Mucosa of descending colon (tissue), 3 donors: ENCODE data around the gene PKIB. TPM values are rescaled to one million over a fixed set of nuclear protein-coding genes. Genes with fewer than 3 reads are reported as not detected.

Source experiments
- ATAC-seq: fragments of 200-7000 bp; cut with Tn5 transposase; one replicate; pipeline ENCODE4 v1.9.1; 2020; ENCODE audit warnings: mild to moderate bottlenecking, moderate library complexity
- DNase-seq, 3 donors: peaks; one replicate each; pipeline ENCODE4 v3.0.0-alpha.2; 2020
- H3K36me3 ChIP-seq: fragments of 200-600 bp; one replicate; pipeline ENCODE4 v1.8.0; 2021; ENCODE audit warnings: low read depth, mild to moderate bottlenecking
- H3K4me1 ChIP-seq: fragments of 200-600 bp; one replicate; pipeline ENCODE4 v1.8.0; 2021; ENCODE audit warnings: low read depth, mild to moderate bottlenecking
- H3K4me3 ChIP-seq: fragments of 200-600 bp; one replicate; pipeline ENCODE4 v1.8.0; 2021; ENCODE audit warnings: mild to moderate bottlenecking
- H3K9me3 ChIP-seq: fragments of 200-600 bp; one replicate; pipeline ENCODE4 v1.8.0; 2021; ENCODE audit warnings: mild to moderate bottlenecking
- intact Hi-C, 2 donors: fragments of 100-400 bp; cut with DNase I in 1 of 2; cut with micrococcal nuclease in 1 of 2; formaldehyde crosslinking; loops; one replicate each; pipeline versions ENCODE4 v1.11.0 to v1.11.1; 2022; cut with DNase I, micrococcal nuclease
- total RNA-seq, 3 donors: library from RNA; stranded (reverse); fragmentation: NEBNext Ultra II Directional in 2 of 3; extraction: Animal tissue kit (Norgen Biotek cat#: 25700) in 2 of 3; gene quantifications; one replicate each; pipeline versions ENCODE4 v1.2.1 to v1.2.4, GENCODE V29; 2021 to 2023
- TF ChIP-seq, protein P1 (sequence below): fragments of 200-600 bp; IDR thresholded peaks from one replicate; pipeline ENCODE4 v1.8.0; 2022; ENCODE audit warnings: antibody characterized with exemption, mild to moderate bottlenecking
- donor health status: DM: no; HTN: no; CAD: no; lungs with moderate emphysema.
- donor health status: DM: no; HTN: no; CAD: no.
- donor health status: DM: no; HTN: yes; CAD: no.

The PKIB gene
- total RNA-seq, 3 donors from 2014 or later, result 75.1 to 214 (median 122) TPM

DNA sequence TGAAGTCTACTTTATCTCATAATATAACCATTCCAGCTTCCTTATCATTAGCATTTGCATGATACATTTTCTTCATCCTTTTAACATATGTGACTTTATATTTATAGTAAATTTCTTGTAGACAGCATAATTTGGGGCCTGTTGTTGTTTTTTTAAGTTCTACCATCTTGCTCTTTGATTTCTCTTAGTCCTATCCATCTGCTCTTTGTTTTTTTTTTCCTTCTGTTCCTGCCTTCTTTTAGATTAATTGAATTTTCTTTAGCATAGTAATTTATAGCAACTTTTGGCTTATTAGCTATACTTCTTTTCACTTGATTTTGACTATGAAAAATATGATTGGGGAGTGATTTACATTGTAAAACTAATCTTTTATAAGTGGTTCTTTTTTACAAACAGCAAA, 150.1 kb downstream of the PKIB start:
- H3K9me3 ChIP-seq, result no peaks in the 10 kb centered on the region
- H3K36me3 ChIP-seq, result no peaks in the 10 kb centered on the region
- H3K4me1 ChIP-seq, result no peaks in the 10 kb centered on the region
- no peak overlapping the region for H3K4me3 ChIP-seq
- no peak for DNase-seq
- no peak for ATAC-seq
- intact Hi-C loops, result no loop called here
- TF ChIP-seq, protein P1, sequence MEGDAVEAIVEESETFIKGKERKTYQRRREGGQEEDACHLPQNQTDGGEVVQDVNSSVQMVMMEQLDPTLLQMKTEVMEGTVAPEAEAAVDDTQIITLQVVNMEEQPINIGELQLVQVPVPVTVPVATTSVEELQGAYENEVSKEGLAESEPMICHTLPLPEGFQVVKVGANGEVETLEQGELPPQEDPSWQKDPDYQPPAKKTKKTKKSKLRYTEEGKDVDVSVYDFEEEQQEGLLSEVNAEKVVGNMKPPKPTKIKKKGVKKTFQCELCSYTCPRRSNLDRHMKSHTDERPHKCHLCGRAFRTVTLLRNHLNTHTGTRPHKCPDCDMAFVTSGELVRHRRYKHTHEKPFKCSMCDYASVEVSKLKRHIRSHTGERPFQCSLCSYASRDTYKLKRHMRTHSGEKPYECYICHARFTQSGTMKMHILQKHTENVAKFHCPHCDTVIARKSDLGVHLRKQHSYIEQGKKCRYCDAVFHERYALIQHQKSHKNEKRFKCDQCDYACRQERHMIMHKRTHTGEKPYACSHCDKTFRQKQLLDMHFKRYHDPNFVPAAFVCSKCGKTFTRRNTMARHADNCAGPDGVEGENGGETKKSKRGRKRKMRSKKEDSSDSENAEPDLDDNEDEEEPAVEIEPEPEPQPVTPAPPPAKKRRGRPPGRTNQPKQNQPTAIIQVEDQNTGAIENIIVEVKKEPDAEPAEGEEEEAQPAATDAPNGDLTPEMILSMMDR, result no peak

GRCh38 chr6:122766256-122766655, 156.1 kb downstream of the PKIB start:
- H3K4me1 ChIP-seq, result no peaks in the 10 kb centered on the region

GRCh38 chr6:122770835-122771601, 160.8 kb downstream of the PKIB start:
- TF ChIP-seq, protein P1, result no peak
- ATAC-seq, result peak; percentile 95
- DNase-seq, result peak in 1 of 3 donors; percentile 58
- Histone ChIP-seq H3K9me3 (no peaks in the 10 kb centered on the region), H3K36me3 (no peaks in the 10 kb centered on the region), H3K4me3 (no peak overlapping the region), H3K4me1 (peaks cover 6% of the 10 kb centered on the region)
- intact Hi-C loops, result no loop called here

More at GRCh38 chr6:122766256-122766655, 156.1 kb downstream of the PKIB start:
- intact Hi-C loops, result no loop called here
- TF ChIP-seq, protein P1, result no peak
- Histone ChIP-seq H3K4me3 (no peak overlapping the region), H3K9me3 (no peaks in the 10 kb centered on the region), H3K36me3 (no peaks in the 10 kb centered on the region)
- no peak for ATAC-seq
- DNase-seq, result no peak

DNA sequence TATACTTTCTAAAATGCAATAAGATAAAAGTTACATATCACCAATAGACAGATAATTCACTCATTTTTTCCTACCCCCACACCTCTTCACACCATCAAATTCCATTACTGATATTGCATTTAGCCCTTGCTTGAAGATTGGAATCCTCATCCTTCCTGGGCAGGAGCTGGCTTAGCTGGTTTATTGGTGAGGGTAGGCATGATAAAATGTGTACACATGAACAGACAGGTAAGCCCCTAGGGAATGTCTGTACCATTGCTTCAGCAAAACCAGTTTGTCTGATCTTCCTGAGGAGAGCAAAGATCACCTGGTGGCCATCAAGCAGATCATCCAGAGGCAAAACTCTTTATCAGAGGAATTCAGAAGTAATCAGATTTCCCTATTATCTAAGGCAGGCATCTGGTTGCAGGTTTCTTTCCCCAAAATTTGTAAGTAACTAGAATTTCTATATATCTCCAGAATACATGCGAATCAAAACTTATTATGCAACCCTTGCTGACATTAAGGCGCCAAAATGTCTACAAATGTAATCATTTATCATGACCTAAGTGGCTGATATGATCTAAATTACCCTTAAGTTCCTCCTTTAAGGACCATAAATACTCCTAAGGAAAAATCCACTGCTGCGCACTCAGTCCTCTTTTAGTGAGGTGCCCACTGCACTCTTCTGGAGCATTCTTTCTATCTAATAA, 162.7 kb downstream of the PKIB start:
- Histone ChIP-seq H3K9me3 (no peaks in the 10 kb centered on the region), H3K36me3 (no peaks in the 10 kb centered on the region), H3K4me1 (peaks cover 6% of the 10 kb centered on the region), H3K4me3 (no peak overlapping the region)
- no peak for DNase-seq
- intact Hi-C loops, result no loop called here
- TF ChIP-seq, protein P1, result no peak
- no peak for ATAC-seq

Other genes with a start within 250 kb of the PKIB start
- gene HSF2, start 210.8 kb upstream of the PKIB start, total RNA-seq, result 10 to 100 TPM in 1 of 3 donors, 1 to 10 TPM in 2; 5.4 to 11.8 (median 6.1) TPM
- 100 to 1,000 TPM; 111 to 201 (median 113) TPM for gene SERINC1, start 138.6 kb upstream of the PKIB start, total RNA-seq
- not detected for gene FABP7, start 169.3 kb downstream of the PKIB start, total RNA-seq
- gene SMPDL3A, start 178.9 kb downstream of the PKIB start, total RNA-seq, result 100 to 1,000 TPM in 2 of 3 donors, 10 to 100 TPM in 1; 81.7 to 192 (median 158) TPM